ENCODE data around the gene SP100.

- TF ChIP-seq, protein P1, sequence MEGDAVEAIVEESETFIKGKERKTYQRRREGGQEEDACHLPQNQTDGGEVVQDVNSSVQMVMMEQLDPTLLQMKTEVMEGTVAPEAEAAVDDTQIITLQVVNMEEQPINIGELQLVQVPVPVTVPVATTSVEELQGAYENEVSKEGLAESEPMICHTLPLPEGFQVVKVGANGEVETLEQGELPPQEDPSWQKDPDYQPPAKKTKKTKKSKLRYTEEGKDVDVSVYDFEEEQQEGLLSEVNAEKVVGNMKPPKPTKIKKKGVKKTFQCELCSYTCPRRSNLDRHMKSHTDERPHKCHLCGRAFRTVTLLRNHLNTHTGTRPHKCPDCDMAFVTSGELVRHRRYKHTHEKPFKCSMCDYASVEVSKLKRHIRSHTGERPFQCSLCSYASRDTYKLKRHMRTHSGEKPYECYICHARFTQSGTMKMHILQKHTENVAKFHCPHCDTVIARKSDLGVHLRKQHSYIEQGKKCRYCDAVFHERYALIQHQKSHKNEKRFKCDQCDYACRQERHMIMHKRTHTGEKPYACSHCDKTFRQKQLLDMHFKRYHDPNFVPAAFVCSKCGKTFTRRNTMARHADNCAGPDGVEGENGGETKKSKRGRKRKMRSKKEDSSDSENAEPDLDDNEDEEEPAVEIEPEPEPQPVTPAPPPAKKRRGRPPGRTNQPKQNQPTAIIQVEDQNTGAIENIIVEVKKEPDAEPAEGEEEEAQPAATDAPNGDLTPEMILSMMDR (optimal IDR thresholded peaks at IDR 0.05 in 1 of 3, IDR thresholded peaks at IDR 0.05 in 1 of 3, conservative IDR thresholded peaks at IDR 0.05 in 1 of 3; ENCODE audit: extremely low read depth in 1 of 3, insufficient read depth in 2 of 3, low read length in 3 of 3), result no peak
- TF ChIP-seq EZH2 (IDR thresholded peaks at IDR 0.05; ENCODE audit: low read length), result no peak
Measured at GRCh38 chr2:230590333-230590732, 174.3 kb downstream of the SP100 start.
